GM12872 (cell line): ENCODE measurements around the gene ARL15.

Experiments used
- TF ChIP-seq, protein P1 (sequence below): IDR thresholded peaks from 3 replicates; pipeline ENCODE4 v1.5.1; 2011; ENCODE audit warnings: low read depth, mild to moderate bottlenecking, low read length, moderate library complexity; ENCODE audit not compliant: insufficient read depth

The ARL15 gene

DNA sequence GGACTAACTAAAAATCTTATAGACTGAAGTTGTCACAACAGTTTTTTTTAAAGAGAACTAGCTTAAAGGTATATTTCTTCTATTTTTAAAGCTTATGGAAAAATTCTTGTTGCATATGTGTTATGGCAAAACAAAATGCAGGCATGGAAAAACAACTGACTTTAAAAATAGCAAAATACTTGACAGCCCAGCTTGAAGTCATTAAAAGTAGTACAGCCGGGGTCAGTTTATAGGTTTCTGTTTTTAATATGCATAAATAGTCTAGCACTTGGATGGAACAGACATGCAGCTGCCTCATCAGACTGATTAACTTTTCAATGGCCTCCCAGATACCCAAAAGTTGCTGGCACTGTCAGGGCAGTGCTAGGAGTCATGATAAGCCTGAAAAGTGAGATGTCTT, 22.3 kb upstream of the ARL15 start:
- TF ChIP-seq, protein P1, sequence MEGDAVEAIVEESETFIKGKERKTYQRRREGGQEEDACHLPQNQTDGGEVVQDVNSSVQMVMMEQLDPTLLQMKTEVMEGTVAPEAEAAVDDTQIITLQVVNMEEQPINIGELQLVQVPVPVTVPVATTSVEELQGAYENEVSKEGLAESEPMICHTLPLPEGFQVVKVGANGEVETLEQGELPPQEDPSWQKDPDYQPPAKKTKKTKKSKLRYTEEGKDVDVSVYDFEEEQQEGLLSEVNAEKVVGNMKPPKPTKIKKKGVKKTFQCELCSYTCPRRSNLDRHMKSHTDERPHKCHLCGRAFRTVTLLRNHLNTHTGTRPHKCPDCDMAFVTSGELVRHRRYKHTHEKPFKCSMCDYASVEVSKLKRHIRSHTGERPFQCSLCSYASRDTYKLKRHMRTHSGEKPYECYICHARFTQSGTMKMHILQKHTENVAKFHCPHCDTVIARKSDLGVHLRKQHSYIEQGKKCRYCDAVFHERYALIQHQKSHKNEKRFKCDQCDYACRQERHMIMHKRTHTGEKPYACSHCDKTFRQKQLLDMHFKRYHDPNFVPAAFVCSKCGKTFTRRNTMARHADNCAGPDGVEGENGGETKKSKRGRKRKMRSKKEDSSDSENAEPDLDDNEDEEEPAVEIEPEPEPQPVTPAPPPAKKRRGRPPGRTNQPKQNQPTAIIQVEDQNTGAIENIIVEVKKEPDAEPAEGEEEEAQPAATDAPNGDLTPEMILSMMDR = no peak

GRCh38 chr5:54329731-54330709, 19.6 kb upstream of the ARL15 start:
- TF ChIP-seq, protein P1 = no peak

DNA sequence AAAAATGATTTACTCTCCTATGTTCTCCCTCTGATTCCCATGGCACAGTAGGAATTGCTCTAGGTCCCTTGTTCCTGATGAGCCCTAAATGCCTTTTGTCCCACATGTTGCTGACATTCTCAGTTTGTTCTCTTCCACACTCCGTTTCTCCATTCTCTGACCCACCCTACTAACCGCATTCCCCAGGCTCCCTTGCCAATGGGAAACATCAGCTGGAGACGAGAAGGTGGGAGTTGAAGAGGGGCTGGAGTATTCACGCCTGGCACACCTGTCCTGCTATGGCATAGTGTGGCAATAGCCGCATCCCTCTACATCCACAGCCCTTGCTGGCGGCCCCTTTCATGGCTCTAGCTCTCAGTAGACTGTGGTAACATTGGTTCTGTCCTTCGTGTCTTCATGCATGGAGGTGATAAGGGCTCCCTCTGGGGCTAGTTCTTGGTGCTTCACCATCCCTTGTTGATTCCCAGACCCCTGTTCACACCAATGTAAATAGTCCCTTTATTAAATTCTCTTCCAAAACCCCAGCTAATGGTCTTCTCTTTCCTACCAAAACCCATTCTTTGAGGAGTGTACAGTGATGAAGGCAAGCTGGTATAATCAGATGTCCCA, 16.4 kb upstream of the ARL15 start:
- TF ChIP-seq, protein P1 = no peak

DNA sequence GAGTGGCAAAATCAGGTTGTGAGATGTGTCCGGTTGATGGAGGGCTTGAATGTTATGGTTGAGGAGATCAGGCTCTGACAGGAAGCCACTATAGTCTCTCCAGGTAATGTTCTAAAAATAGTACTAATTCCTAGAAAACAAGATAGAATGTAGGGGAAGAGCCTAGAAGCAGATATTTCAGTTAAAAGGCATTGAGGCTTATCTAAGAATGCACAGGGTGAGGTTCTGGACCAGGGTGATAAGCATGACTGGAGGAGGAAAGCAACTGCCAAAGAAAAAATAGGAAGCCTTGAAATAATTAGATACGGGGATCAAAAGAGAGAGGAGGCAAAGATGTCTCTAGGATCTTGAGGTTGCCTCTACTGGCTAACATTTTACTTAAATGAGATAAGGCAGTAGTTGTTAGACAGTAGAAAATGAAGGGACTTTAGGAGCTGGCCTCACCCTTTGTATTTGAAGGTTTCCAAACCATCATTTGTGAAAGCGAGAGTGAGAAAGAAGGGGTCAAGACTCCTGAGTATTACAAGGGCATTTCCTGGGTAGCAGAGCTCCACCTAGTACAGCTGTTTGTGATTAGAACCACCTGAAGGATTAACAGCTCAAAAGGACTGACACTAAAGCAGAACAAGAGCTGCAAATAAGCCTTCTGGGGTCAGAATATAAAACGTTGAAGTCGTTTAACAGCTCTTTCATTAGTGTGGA, 15.4 kb upstream of the ARL15 start:
- TF ChIP-seq, protein P1 = no peak

GRCh38 chr5:54325272-54325609, 14.9 kb upstream of the ARL15 start:
- TF ChIP-seq, protein P1 = no peak

DNA sequence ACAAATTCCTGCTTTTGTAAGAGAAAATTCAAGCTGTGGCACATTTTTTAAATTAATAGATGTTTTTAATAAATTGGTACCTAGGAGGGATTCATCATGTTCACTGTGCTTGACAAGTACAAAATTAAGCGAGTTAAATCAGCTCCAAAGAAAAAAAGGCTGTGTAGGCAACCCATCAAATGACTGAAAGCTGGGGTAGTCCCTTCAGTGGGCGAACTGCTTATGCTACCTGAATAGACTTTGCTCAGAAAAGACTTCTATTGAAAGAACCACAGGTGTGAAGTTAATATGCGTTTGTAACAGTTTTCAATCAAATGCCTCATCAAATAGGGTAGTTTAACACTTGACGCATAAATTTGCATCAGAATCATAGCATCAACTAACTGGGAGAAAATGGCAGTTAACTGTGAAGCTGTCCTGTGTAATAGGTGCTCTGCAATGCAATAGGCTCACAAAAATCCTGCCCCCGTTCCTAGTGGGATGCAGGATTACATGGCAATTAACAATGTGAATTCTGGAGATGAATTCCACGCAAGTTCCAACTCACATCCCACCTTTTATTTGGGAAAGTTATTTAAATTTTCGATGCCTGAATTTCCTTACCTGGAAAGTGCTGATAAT, 14.4 kb upstream of the ARL15 start:
- TF ChIP-seq, protein P1 = no peak

GRCh38 chr5:54323495-54323894, 13.1 kb upstream of the ARL15 start:
- TF ChIP-seq, protein P1 = no peak
